ENCODE measurements around the gene TGOLN2. TPM values are rescaled to one million over a fixed set of nuclear protein-coding genes. Genes with fewer than 3 reads are reported as not detected.
"Not testable (repeated sequence)": the region's sequence is repeated elsewhere in the genome, so short reads cannot be mapped to it uniquely, and the experiment has no call there.

TGOLN2 gene
- total RNA-seq, 1 donor from 2014 or later: 65.5 TPM

GRCh38 chr2:85344356-85344954, 16.7 kb upstream of the TGOLN2 start:
- no peak for DNase-seq (ENCODE audit: low spot score, unreplicated experiment)
- Mint-ChIP-seq H3K4me1 (ENCODE audit: low read depth) (peaks cover 6% of the 10 kb centered on the region), H3K4me3 (ENCODE audit: low read depth) (no peak overlapping the region), H3K27me3 (peaks cover 9% of the 10 kb centered on the region), H3K36me3 (ENCODE audit: insufficient read depth) (peaks cover 10% of the 10 kb centered on the region), H3K9me3 (ENCODE audit: low read depth) (no peaks in the 10 kb centered on the region), H3K27ac (no peak overlapping the region)
- no peak for TF ChIP-seq CTCF (IDR thresholded peaks at IDR 0.05; ENCODE audit: unreplicated experiment)

GRCh38 chr2:85343207-85343895, 15.6 kb upstream of the TGOLN2 start:
- H3K27me3 Mint-ChIP-seq: peaks cover 11% of the 10 kb centered on the region
- H3K9me3 Mint-ChIP-seq (ENCODE audit: low read depth); H3K4me3 Mint-ChIP-seq (ENCODE audit: low read depth); H3K27ac Mint-ChIP-seq; DNase-seq (ENCODE audit: low spot score, unreplicated experiment); H3K4me1 Mint-ChIP-seq (ENCODE audit: low read depth): not testable (repeated sequence)
- H3K36me3 Mint-ChIP-seq (ENCODE audit: insufficient read depth): peaks cover 10% of the 10 kb centered on the region

- H3K9me3 Mint-ChIP-seq (ENCODE audit: low read depth): no peaks in the 10 kb centered on the region
- H3K27ac Mint-ChIP-seq: no peak overlapping the region
- H3K4me1 Mint-ChIP-seq (ENCODE audit: low read depth): no peaks in the 10 kb centered on the region
- no peak for DNase-seq (ENCODE audit: low spot score, unreplicated experiment)
- peaks cover 14% of the 10 kb centered on the region for H3K27me3 Mint-ChIP-seq
- H3K36me3 Mint-ChIP-seq (ENCODE audit: insufficient read depth): peaks cover 4% of the 10 kb centered on the region
- TF ChIP-seq CTCF (IDR thresholded peaks at IDR 0.05; ENCODE audit: unreplicated experiment): no peak
- no peak overlapping the region for H3K4me3 Mint-ChIP-seq (ENCODE audit: low read depth)
Observed at GRCh38 chr2:85342156-85342555, 14.4 kb upstream of the TGOLN2 start.

- Mint-ChIP-seq H3K9me3 (ENCODE audit: low read depth) (no peaks in the 10 kb centered on the region), H3K4me3 (ENCODE audit: low read depth) (no peak overlapping the region), H3K4me1 (ENCODE audit: low read depth) (no peaks in the 10 kb centered on the region), H3K36me3 (ENCODE audit: insufficient read depth) (peaks cover 4% of the 10 kb centered on the region), H3K27me3 (peaks cover 14% of the 10 kb centered on the region), H3K27ac (no peak overlapping the region)
- TF ChIP-seq CTCF (IDR thresholded peaks at IDR 0.05; ENCODE audit: unreplicated experiment): no peak
- DNase-seq (ENCODE audit: low spot score, unreplicated experiment): no peak
Observed at GRCh38 chr2:85341269-85342029, 13.7 kb upstream of the TGOLN2 start.

GRCh38 chr2:85340034-85340892, 12.5 kb upstream of the TGOLN2 start:
- Mint-ChIP-seq H3K36me3 (ENCODE audit: insufficient read depth) (peaks cover 3% of the 10 kb centered on the region), H3K27me3 (peaks cover 14% of the 10 kb centered on the region), H3K4me3 (ENCODE audit: low read depth) (no peak overlapping the region), H3K9me3 (ENCODE audit: low read depth) (no peaks in the 10 kb centered on the region), H3K27ac (no peak overlapping the region), H3K4me1 (ENCODE audit: low read depth) (no peaks in the 10 kb centered on the region)
- no peak for DNase-seq (ENCODE audit: low spot score, unreplicated experiment)
- TF ChIP-seq CTCF (IDR thresholded peaks at IDR 0.05; ENCODE audit: unreplicated experiment): no peak
